ENCODE data around the gene LPP. TPM values are rescaled to one million over a fixed set of nuclear protein-coding genes. Genes with fewer than 3 reads are reported as not detected.
A peak's percentile ranks its signal among the peaks of the same experiment; 100 is the strongest.

LPP gene
- total and polyA plus RNA-seq, 2 of the 4 experiments (the other 2 are of a cell fraction) = 16.0 to 130 TPM

DNA sequence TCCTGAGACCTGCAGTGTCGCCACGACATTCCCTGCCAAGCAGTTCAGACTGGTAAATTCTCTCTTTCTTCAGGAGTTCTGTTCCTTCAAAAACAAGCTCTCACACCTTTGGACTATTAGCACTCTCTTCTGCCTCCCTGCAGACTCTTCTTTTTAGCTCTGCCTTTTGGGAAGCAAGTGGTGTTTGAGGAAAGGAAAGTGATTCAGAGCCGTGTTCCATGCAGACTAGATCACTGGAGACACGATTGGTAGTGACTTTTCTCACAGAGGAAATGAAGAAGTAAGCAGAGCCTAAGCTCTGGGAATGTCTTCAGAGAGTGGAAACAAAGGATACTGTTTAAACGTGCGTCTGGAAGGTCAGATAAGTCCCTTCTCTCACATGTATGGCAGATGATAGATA is 747.2 kb downstream of the LPP start:
- Histone ChIP-seq H4K91ac (ENCODE audit: insufficient read depth, low read depth, low read length) (peak overlapping the region; percentile 4; the same call in 1 of the 2 replicates), H2BK5ac (ENCODE audit: low read depth, low read length, poor library complexity, severe bottlenecking) (peak overlapping the region; percentile 56), H2AFZ (replicated peaks; ENCODE audit: low read length, poor library complexity) (no peak overlapping the region), H3K9ac (ENCODE audit: low read depth, low read length) (peak overlapping the region; percentile 11; the same call in 1 of the 2 replicates), H4K8ac (ENCODE audit: low read depth in 2 of 2, low read length in 2 of 2) (peak overlapping the region; percentile 6 to 10), H3K9me3 (ENCODE audit: control insufficient read depth, insufficient read depth, low read length) (no peaks in the 10 kb centered on the region), H3K14ac (replicated peaks; ENCODE audit: low read depth, low read length) (peak overlapping the region; percentile 60), H3K27me3 (ENCODE audit: control insufficient read depth, insufficient read depth, low read length) (no peaks in the 10 kb centered on the region), H3K23ac (ENCODE audit: low read depth, low read length) (peak overlapping the region; percentile 46), H3K27ac (ENCODE audit: insufficient read depth, low read length) (peak overlapping the region; percentile 26; the same call in 1 of the 2 replicates), H3K36me3 (ENCODE audit: control insufficient read depth, insufficient read depth, low read length) (no peaks in the 10 kb centered on the region; the same call in 1 of the 2 replicates), H4K5ac (ENCODE audit: low read depth, low read length) (no peak overlapping the region; the same call in 1 of the 2 replicates), H2BK15ac (ENCODE audit: low read depth, low read length) (peak overlapping the region; percentile 56), H4K20me1 (ENCODE audit: insufficient read depth, low read length) (no peaks in the 10 kb centered on the region), H2AK5ac (ENCODE audit: low read depth, low read length) (peak overlapping the region; percentile 65), H3K4ac (ENCODE audit: low read depth, low read length) (peak overlapping the region; percentile 60; the same call in 1 of the 2 replicates), H3K4me2 (ENCODE audit: low read depth, low read length) (peak overlapping the region; percentile 39; the same call in 1 of the 2 replicates), H3K4me3 (ENCODE audit: insufficient read depth, low read depth, low read length) (no peak overlapping the region), H3K9me1 (ENCODE audit: insufficient read depth, low read length) (peaks cover 23% of the 10 kb centered on the region), H2AK9ac (replicated peaks; ENCODE audit: low read depth, low read length, poor library complexity) (no peak overlapping the region), H3K56ac (ENCODE audit: extremely low read depth, insufficient read depth, low read length) (peak overlapping the region; percentile 19), H3K18ac (ENCODE audit: low read depth, low read length) (peak overlapping the region; percentile 7; the same call in 1 of the 2 replicates), H3K4me1 (ENCODE audit: control insufficient read depth, insufficient read depth, low read length) (peaks cover 14% of the 10 kb centered on the region), H3K79me1 (ENCODE audit: low read depth in 1 of 2, low read length in 2 of 2) (peaks cover 0 to 14% of the 10 kb centered on the region in 2 experiments; a peak in 3 of 4 replicates), H2BK120ac (ENCODE audit: low read depth, low read length) (peak overlapping the region; percentile 66), H2BK20ac (ENCODE audit: low read depth, low read length) (peak overlapping the region; percentile 58)
- CTCF ChIA-PET = no interaction called here
- no TSS peak for BruUV-seq (replicated peaks)
- 83% methylated on average over 2 of the region's 6 CpGs; no CpG with 5 or more reads in 1 of the 2 experiments for WGBS, 2 experiments (ENCODE audit: extremely low coverage in 2 of 2, insufficient read length in 1 of 2)
- in situ Hi-C loops (cut with MboI; ENCODE audit: low sequenced_read_pairs) (no loop called here), intact Hi-C loops (cut with micrococcal nuclease) (no loop called here), dilution Hi-C loops (cut with HindIII; ENCODE audit: low sequenced_read_pairs, unreplicated experiment) (no loop called here)
- ATAC-seq (ENCODE audit: low read depth) (peak; percentile 70), DNase-seq (peak; percentile 66)
- POLR2A ChIA-PET (ENCODE audit: unreplicated experiment) = no interaction called here
- TF ChIP-seq BHLHE40 (IDR thresholded peaks at IDR 0.05; ENCODE audit: low read depth, low read length) (peak; percentile 28; the same call in 1 of the 2 replicates), RCOR1 (IDR thresholded peaks at IDR 0.05; ENCODE audit: insufficient replicate concordance, low read length) (no peak), SMC3 (IDR thresholded peaks at IDR 0.05; ENCODE audit: low read depth, low read length) (no peak), MAZ (IDR thresholded peaks at IDR 0.05; ENCODE audit: borderline replicate concordance, low read depth, low read length) (no peak)
